GM18517 (cell line): ENCODE data around the gene THAP4.

Source experiments
- ATAC-seq: cut with Tn5 transposase; IDR thresholded peaks from one replicate; pipeline ENCODE4 v1.9.1; 2021; ENCODE audit warnings: mild to moderate bottlenecking, moderate library complexity; ENCODE audit not compliant: unreplicated experiment

The THAP4 gene

GRCh38 chr2:241551998-241552737 is 84.8 kb downstream of the THAP4 start:
- no peak for ATAC-seq

- ATAC-seq, result no peak
Measured at GRCh38 chr2:241551599-241551997, 85.4 kb downstream of the THAP4 start.

- ATAC-seq, result no peak
Measured at GRCh38 chr2:241550616-241551580, 86.1 kb downstream of the THAP4 start.

- ATAC-seq, result no peak
Measured at GRCh38 chr2:241548451-241548835, 88.5 kb downstream of the THAP4 start.

GRCh38 chr2:241547781-241548450 is 89.0 kb downstream of the THAP4 start:
- no peak for ATAC-seq

- ATAC-seq, result no peak
Measured at GRCh38 chr2:241546771-241547498, 90.0 kb downstream of the THAP4 start.

- no peak for ATAC-seq
Measured at GRCh38 chr2:241545523-241546473, 91.2 kb downstream of the THAP4 start.

GRCh38 chr2:241545106-241545505 is 91.9 kb downstream of the THAP4 start:
- no peak for ATAC-seq

- no peak for ATAC-seq
Measured at GRCh38 chr2:241542278-241542605, 94.7 kb downstream of the THAP4 start.

GRCh38 chr2:241541564-241542277 is 95.2 kb downstream of the THAP4 start:
- no peak for ATAC-seq

GRCh38 chr2:241540771-241541561 is 96.0 kb downstream of the THAP4 start:
- no peak for ATAC-seq

- ATAC-seq, result no peak
Measured at GRCh38 chr2:241540401-241540770, 96.6 kb downstream of the THAP4 start.

- no peak for ATAC-seq
Measured at GRCh38 chr2:241539616-241540374, 97.2 kb downstream of the THAP4 start.

GRCh38 chr2:241538838-241539615 is 97.9 kb downstream of the THAP4 start:
- no peak for ATAC-seq

GRCh38 chr2:241535871-241536655 is 100.9 kb downstream of the THAP4 start:
- no peak for ATAC-seq
